ENCODE measurements around the gene SUSD4.
A peak's percentile ranks its signal among the peaks of the same experiment; 100 is the strongest.

SUSD4 gene

GRCh38 chr1:223180731-223181321 lies 183.2 kb downstream of the SUSD4 start:
- DNase-seq (ENCODE audit: low read depth) = peak; percentile 62

- no peak for DNase-seq (ENCODE audit: low read depth)
These were observed 184.2 kb downstream of the SUSD4 start for GRCh38 chr1:223179786-223180185.

GRCh38 chr1:223179280-223179679 lies 184.7 kb downstream of the SUSD4 start:
- DNase-seq (ENCODE audit: low read depth) = no peak

- no peak for DNase-seq (ENCODE audit: low read depth)
These were observed 186.3 kb downstream of the SUSD4 start for GRCh38 chr1:223177681-223178080.

GRCh38 chr1:223176437-223176836 lies 187.5 kb downstream of the SUSD4 start:
- no peak for DNase-seq (ENCODE audit: low read depth)

- DNase-seq (ENCODE audit: low read depth) = no peak
These were observed 188.3 kb downstream of the SUSD4 start for GRCh38 chr1:223175633-223176032.

GRCh38 chr1:223175032-223175431 lies 188.9 kb downstream of the SUSD4 start:
- no peak for DNase-seq (ENCODE audit: low read depth)
